Measurements from ENCODE around the gene ATG2A.
"Not testable (repeated sequence)": the region's sequence is repeated elsewhere in the genome, so short reads cannot be mapped to it uniquely, and the experiment has no call there.

ATG2A gene

DNA sequence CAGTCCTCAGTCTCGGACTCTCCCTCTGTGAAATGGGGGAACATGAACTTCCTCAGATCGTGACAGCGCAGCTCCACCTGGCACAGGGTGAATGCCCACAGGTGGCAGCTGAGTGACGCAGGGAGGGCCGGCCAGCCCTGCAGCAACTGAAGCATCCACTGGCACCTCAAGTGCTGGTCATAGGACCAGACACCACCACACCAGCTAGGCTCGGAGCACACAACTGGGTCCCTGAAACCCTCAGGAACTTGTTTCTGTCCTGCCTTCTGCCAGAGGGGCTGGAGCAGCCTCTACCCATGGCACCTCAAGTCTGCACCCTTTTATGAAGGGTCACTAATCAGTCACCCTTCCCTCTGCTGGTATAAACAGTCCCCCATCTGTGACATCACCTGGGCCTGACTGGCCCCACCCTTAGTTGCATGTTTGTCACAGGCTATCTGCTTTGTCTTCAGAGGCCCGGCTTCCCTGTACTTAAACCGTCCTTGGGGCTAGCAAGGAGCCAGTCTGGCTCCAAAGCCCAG lies 65.1 kb downstream of the ATG2A start:
- DNase-seq = no peak

DNA sequence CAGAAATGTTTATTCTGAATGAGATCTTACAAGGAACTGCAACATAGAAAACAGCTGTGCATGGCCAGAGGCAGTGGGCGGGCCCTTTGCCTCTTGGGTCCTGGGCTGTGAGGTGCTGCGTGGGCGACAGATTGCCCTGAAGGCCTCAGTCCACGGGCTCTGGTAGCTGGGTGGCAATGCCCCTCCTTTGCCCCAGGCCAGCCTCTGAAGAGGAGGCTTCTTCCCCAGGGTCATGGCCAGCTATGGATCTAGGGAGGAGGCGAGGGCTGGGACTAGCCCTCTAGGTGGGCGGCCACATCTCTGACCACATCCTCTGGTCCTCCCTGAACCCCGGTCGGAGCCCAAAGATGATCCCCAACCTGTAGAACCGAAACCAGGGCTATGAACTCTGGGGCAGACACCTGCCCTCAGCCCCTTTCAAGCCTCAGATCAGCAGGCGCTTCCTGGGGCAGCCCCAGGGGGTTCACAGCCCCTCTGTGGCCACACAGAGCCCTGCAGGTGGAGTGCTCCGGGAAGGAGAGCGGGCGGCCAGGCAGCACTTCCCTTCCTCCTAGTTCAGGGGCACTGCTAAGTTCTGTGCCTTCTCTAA lies 65.9 kb downstream of the ATG2A start:
- DNase-seq = no peak

DNA sequence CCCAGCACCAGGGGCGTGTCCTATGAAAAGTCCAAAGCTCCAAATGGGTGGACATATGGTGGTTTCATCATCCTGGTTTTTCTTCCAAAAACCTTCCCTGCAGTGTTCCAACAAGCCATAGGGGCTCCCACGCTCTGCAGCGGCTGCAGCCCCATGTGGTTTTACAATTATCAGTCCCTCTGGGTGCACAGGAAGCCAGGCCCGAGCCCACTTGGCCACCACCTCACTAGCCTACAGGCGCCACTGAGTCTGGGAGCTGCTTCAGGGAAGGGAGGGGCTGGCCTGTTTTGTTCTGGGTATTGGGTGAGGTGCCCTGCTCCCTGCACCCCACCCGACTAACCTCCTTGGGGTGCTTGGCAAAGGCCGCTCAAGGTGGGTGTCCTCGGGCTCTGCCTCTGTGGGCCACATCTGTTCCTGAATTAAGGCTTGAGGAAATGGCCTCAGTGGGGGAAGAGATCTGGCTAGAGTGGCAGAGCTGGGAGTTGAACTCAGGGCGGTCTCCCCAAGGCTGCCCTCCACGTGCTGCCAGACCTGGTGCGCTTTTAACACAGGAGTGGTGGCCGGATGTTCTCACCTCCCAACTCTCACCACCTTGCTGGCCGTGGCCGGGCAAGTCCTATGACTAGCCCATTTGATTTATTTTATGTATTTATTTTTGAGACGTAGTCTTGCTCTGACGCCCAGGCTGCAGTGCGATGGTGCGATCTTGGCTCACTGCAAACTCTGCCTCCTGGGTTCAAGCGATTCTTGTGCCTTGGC lies 67.2 kb downstream of the ATG2A start:
- no peak for DNase-seq

DNA sequence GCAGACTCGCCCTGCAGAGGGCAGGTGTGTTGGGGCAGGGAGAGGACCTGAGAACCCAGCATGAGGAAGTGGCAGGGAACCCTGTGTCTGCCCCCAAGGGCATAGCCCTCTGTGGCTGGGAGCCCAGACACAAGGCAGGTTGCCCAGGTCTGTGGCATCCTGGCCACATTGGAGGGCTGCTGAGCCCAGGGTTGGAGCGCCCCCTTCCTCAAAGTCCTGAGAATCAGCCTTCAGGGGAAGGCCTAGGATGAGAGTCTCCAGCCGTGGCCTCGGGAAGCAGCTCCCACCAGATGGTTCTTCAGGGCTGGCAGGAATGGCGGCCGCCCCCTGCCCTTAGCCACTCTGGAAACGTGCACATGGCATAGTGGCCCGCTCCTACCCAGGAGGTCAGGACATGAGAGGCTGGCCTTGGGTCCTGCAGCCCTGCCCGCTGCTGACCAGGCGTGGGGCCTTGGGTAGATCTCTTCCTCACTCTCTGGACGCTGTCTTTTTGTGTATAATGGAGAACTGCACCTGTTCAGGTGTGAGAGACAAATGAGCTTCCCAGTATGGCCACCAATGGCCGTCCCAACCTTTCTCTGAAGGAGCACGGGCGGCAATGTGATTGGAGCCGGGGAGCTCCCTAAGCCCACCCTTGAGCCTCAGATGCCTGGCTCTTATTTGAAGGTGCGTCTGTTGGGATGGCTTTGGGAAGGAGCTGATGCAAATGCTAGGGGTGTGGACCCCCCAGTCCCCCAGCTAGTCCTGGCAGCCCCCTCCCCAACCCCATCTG lies 68.0 kb downstream of the ATG2A start:
- no peak for DNase-seq

DNA sequence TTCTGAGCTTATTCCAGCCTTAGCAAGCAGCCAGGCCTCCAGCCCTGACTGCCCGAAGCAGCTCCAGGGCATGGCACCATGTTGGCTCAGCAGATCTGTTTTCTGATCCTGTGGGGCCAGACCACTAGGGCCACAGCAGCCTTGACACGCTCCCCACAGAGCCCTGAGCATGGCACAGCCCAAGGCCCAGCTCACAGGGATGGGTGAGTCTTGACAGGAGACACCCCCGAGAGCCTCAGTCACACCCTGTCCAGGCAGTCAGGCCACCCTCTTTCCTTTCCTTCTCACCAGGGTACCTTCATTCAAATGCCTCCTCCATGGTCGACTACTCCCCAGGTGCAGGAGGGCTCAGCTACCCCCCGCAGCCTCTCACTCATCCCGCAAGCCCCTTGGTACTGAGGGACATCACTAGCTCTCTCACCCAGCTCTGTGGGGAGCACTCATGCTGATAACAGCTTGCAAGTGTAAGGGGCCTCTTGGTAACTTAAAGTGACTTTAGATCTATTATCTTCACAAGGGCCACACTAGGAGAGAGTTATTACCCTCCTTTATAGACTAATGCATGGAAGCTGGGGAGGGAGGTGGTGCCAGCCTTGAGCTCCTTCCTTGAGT lies 68.7 kb downstream of the ATG2A start:
- DNase-seq = no peak

DNA sequence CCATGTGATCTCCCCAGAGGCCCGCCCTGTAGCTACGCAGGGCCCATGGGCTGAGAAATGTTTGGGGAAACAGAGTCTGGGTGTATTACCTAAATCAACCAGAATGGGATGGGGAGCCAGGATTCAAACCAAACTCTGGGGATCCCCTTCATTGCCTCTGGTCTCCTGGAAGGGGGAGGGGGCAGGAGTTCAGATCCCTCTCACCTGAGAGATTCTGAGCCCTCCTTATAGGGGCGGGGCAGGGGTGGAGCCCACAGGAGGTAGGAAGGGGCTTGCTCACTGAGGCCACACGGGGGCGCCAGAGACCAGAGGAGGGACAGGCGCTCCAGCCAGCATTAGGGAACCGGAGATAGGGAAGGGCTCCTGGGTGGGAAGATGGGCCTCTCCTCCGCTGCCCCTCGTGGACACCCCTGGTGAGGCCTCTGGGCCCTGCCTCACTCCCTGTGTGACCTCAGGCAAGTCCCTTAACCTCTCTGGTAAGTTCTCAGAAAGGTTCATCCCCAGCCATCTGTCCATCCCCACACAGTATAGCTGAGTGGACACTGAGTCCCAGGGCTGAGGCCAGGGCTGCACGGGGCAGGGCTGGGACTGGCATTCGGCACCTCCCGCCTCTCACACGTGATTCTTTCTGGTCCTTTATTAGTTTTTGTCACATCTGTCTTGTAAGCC lies 69.9 kb downstream of the ATG2A start:
- peak; percentile 79 for DNase-seq

DNA sequence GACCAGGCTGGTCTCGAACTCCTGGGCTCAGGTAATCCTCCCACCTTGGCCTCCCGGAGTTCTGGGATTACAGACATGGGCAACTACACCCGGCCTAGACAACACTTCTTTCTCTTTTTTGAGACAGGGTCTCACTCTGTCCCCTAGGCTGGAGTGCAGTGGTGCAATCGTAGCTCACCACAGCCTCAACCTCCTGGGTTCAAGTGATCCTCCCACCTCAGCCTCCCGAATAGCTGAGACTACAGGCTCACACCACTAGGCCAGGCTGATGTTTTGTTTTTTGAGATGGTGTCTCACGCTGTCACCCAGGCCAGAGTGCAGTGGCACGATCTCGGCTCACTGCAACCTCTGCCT lies 71.3 kb downstream of the ATG2A start:
- DNase-seq = not testable (repeated sequence)

DNA sequence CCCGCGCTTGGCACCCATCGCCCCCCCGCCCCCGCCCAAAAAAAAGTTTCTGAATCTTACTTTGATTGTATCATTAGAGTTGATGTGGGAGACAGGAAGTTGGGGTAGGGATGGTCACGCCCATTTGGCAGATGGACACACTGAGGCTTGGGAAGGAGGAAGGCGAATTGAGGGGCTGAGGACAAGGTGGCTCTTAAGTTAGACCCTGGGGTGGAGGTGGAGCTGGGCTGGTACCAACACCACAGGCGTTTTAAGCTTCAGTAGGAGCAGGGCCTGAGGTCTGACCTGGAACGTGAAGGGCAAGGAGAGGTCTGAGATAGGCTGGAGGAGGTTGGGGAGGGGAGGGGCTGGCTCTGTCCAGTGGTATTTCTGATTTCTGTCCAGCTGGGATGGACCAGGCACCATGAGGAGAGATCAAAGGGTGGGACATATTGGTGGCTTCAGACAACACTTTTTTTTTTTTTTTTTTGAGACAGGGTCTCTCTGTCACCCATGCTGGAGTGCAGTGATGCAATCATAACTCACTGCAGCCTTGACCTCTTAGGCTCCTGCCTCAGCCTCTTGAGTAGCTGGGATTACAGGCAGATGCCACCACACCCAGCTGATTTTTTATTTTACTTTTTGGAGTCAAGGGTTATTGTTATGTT lies 71.8 kb downstream of the ATG2A start:
- DNase-seq = no peak

Data from GDM1 (cell line).